ENCODE data around the gene OR52J3.
A peak's percentile ranks its signal among the peaks of the same experiment; 100 is the strongest.
"Not testable (repeated sequence)": the region's sequence is repeated elsewhere in the genome, so short reads cannot be mapped to it uniquely, and the experiment has no call there.

OR52J3 gene

DNA sequence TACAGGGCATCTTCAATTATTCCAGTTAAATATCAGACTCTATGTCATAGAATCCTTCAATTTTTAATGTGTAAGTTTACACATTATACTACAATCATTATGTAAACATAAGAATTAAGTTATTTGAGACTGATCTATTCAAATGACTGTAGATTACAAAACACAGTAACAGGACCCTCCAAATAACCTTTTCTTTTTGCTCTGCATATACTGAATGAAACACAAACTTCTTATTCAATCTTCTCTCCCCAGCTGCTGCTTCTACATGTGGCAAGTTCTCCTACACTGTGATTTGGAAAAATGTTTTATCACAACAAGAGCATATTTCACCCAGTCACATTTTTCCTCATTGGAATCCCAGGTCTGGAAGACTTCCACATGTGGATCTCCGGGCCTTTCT is at the start of gene OR52J3:
Gene OR52J3, plus strand, starts transcription at position 301 of the 400 bp plus-strand sequence. Its CDS starts 0 bp downstream, at position 301.
- DNase-seq (ENCODE audit: low read depth in 2 of 2), result no peak

GRCh38 chr11:5004424-5005274 is 41.7 kb upstream of the OR52J3 start:
- DNase-seq (ENCODE audit: low read depth in 2 of 2), result peak in 1 of 2 experiments; percentile 16

DNA sequence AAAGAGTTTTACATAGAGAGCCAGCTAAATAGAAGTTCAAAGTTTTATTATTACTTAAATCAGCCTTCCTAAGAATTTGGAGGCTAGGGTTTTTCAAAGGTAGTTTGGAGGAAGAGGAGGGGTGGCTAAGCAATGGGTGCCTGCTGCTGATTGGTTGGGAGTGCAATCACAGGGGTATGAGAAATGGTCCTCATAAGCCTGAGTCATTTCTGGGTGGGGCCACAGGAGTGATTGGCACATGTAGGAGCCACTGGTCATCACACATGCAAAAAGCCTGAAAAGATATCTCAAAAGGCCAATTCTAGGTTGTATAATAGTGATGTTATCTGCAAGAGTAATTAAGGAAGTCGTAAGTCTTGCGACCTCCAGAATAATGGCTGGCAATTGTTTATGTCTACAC is 38.8 kb upstream of the OR52J3 start:
- DNase-seq (ENCODE audit: low read depth in 2 of 2), result no peak

GRCh38 chr11:5011254-5011653 is 35.1 kb upstream of the OR52J3 start:
- DNase-seq (ENCODE audit: low read depth in 2 of 2), result no peak

- DNase-seq (ENCODE audit: low read depth in 2 of 2), result no peak
Observed at GRCh38 chr11:5013012-5013411, 33.3 kb upstream of the OR52J3 start.

DNA sequence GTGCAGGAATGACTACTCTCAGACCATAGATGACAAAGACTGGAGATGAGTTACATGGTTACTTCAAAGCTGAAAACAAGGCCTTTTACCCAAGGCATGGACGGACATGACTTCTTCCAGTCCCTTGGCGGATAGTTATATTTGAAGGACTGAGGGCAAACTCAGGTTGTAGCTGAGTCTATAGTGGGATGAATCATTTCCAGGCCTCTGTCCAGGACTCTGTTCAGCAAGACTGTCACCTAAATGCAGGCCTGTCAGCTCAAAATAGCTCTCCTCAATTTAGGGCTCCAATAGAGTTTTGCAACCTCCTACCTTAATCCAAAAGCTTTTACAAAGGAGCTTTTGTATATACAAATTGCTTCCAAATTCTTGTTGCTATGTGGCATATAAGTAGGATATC is 24.3 kb upstream of the OR52J3 start:
- DNase-seq (ENCODE audit: low read depth in 2 of 2), result no peak

DNA sequence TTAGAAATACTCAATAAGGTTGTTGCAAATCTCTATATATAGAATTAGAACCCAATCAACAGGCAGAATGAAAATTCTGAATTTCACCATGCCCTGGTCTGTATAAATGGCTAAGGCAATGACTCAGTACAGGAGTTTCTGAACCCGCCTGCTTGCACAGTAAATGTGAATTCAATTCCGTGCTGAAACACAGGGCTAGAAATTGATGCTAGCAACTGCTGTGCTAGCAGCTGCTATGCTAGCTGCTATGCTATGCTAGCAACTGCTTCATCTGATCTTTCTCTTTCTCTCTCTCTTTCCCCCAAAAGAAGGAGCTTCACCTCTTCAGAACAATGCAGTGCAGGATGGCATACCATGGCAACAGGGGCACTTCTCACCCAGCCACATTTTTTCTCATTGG is 9.7 kb upstream of the OR52J3 start:
- no peak for DNase-seq (ENCODE audit: low read depth in 2 of 2)

- no peak for DNase-seq (ENCODE audit: low read depth in 2 of 2)
Observed at GRCh38 chr11:5037926-5038325, 8.4 kb upstream of the OR52J3 start.

DNA sequence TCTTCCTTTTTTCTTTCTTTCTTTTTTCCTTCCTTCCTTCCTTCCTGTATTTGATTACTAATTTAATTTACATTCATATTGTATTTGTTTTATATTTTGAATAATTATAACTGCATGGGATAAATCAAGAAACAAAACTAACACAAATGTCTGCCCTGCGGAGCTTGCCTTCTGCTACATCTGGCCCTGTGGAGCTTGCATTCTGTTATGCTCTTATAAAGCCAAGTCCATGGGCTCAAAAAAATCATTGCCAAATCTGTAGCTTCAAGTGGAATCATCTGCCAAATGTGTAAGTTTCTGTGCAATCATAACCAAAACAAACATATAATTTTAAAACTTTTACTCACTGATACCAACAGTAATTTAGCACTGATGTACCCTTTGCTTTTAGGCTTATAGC is 8.0 kb upstream of the OR52J3 start:
- DNase-seq (ENCODE audit: low read depth in 2 of 2), result no peak

GRCh38 chr11:5040876-5041275 is 5.5 kb upstream of the OR52J3 start:
- no peak for DNase-seq (ENCODE audit: low read depth in 2 of 2)

DNA sequence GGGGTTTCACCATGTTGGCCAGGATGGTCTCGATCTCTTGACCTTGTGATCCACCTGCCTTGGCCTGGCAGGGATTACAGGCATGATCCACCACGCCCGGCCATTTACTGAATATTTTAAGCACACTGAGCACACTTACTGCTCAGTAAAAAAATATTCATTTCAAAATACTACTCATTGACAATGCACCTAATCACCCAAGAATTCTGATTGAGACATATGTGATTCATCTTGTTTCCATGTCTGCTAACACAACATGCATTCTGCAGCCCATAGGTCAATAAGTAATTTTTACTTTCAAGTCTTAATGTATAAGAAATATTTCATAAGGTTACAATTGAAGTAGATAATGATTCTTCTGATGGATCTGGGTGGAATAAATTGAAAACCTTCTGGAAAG is 4.2 kb upstream of the OR52J3 start:
- no peak for DNase-seq (ENCODE audit: low read depth in 2 of 2)

- DNase-seq (ENCODE audit: low read depth in 2 of 2), result no peak
Observed at GRCh38 chr11:5043380-5043779, 2.9 kb upstream of the OR52J3 start.

- no peak for DNase-seq (ENCODE audit: low read depth in 2 of 2)
Observed at GRCh38 chr11:5046754-5047330, 516 bp downstream of the OR52J3 start.

DNA sequence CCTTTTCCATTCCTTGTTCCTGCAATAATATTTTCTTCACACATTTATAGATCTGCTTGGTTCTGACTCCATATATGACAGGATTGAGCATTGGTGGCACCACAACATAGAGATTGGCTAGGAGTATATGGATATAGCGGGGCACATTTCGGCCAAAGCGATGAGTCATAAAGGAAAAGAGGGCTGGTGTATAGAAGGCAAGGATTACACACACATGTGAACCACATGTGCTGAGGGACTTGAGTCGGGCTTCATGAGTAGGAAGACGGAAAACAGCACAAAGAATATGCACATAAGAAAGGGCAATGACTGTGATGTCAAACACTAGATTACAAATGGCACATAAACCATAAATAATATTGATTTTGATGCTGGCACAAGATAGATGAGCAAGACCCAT is 12.4 kb downstream of the OR52J3 start:
- not testable (repeated sequence) for DNase-seq (ENCODE audit: low read depth in 2 of 2)

DNA sequence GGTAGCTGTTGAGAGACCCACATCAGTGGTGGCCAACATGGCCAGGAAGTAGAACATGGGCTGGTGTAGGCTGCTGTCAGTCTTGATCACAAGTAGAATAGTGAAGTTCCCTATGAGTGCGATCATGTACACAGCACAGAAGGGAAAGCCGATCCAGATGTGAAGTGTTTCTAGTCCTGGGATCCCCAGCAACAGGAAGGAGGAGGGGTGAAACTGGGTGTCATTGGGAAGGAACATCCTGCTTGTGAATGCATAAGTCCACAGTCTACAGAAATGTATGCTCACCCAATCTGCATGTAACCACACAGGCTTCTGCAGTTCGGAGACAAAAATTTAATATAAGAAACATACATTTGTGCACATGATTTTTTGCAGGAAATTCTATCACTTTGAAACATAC is 13.1 kb downstream of the OR52J3 start, which contains the start of gene OR52E2:
Gene OR52E2, minus strand, starts transcription at position 237 of the 400 bp plus-strand sequence. Its CDS starts 0 bp downstream, at position 237.
- DNase-seq (ENCODE audit: low read depth in 2 of 2), result no peak

- DNase-seq (ENCODE audit: low read depth in 2 of 2), result no peak
Observed at GRCh38 chr11:5065027-5065426, 18.7 kb downstream of the OR52J3 start.

- DNase-seq (ENCODE audit: low read depth in 2 of 2), result no peak
Observed at GRCh38 chr11:5069272-5069671, 22.9 kb downstream of the OR52J3 start, which contains the start of gene OR52E1. OR52E1 (plus strand) TSS chr11:5069572.

DNA sequence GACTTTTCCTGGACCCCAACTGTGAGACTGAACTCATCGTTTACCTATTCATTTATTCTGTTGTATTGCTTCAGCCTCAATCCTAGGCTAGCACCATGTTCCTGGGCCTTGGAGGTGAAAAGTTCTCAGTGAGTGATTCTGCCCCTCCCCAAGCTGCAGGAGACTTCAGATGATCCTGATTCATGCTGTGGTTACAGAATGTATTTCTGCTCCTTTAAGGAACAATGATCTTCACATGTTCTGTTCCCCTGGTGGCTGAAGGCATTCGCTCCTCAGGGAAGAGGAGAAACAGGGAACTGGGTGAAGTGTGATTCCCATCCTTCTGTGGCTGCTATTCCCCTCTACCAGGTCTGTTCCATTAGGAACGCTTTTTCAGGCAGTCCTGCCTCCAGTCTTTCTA is 25.5 kb downstream of the OR52J3 start:
- no peak for DNase-seq (ENCODE audit: low read depth in 2 of 2)

DNA sequence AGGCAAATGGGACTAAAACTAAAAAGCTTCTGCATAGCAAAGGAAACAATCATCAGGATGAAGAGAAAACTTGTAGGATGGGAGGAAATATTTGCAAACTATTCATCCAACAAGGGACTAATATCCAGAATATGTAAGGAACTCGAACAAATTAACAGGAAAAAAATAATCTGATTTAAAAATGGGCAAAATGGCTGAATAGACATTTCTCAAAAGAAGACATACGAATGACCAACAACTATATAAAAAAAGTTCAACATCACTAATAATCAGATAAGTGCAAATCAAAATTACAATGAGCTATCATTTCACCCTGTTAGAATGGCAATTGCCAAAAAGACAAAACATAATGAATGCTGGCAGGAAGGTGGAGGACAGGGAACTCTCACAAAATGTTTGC is 35.1 kb downstream of the OR52J3 start:
- DNase-seq (ENCODE audit: low read depth in 2 of 2), result no peak

GRCh38 chr11:5083602-5084001 is 37.3 kb downstream of the OR52J3 start:
- no peak for DNase-seq (ENCODE audit: low read depth in 2 of 2)

DNA sequence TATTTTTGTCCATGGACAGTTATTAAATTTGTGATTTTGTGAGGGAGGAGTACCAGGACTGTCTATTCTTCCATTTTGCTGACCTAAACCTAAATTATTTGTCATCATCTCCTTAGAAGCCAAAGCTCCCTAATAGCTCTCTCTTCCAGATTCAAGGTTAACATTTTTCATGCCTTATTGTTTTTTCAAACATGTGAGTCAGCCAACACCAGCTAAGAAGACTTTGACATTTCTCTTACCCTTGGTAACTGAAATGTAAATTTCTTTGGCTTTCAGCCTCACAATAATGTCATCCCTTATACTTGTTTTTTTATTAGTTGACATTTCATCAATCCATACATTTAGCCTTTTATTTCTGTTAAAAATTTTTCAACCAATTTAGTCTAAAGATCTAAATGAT is 42.2 kb downstream of the OR52J3 start:
- no peak for DNase-seq (ENCODE audit: low read depth in 2 of 2)

DNA sequence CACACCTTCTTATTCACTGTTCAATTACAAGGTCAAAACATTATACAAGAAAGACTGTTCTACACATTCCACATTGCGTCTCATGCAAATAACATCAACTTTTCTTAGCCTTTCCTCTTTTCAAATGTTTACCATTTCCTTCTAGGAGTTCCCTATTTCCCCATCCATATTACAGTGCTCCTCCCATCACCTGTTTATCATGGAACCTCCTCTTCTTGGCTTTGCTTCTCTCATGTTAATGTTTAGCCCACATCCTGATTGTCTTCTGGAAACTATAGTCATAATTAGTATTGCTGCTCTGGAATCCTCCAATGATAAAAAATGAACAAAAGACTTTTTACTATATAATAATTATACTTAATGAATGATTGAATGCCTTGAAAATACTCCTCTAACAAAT is 44.3 kb downstream of the OR52J3 start:
- DNase-seq (ENCODE audit: low read depth in 2 of 2), result no peak
